Measurements from ENCODE around the gene NPPA. TPM values are rescaled to one million over a fixed set of nuclear protein-coding genes. Genes with fewer than 3 reads are reported as not detected.

The NPPA gene
- polyA plus RNA-seq, 1 of the 3 experiments (the other 2 are of a cell fraction), result not detected

DNA sequence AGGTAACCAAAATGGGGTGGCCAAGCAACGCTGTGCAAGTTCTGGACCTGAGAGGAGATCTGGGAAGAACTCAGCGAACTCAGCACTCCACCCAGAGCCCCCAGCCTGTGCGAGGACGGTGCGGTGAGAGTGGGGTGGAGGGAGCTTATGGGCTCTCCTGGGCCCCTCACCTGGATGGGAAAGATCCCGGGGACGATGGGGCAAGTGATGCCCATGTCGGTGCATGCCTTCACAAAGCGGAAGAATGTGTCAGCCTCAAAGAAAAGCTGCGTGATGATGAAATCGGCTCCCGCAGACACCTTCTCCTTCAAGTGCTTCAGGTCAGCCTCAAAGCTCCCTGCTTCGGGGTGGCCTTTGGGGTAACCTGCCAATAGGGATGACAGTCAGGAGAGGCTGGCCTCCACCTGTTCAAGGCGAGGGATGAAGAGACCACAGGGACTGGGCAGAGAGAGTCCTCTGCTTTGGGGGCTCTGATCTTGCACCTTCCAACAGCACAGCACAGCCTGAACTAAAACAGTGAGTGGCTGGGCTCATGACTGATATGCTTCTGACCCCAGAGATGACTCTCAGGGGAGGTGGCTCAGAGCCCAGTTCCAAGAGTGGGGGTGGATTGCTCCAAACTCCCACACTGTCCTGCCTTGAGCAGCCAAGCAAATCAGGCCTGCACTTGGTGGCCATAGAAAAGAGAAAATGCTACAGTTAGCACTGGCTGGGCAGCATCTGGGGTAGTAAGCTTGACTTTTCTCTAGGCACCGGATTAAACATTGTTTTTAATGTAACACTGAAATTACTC, 51.4 kb downstream of the NPPA start:
- no peaks in the 10 kb centered on the region for H3K4me1 ChIP-seq (ENCODE audit: control insufficient read depth in 1 of 2, insufficient read depth in 2 of 2, low read depth in 1 of 2, low read length in 1 of 2)
- H3K4me3 ChIP-seq (ENCODE audit: low read depth in 2 of 2, low read length in 1 of 2), result no peak overlapping the region
- no peak overlapping the region for H3K9ac ChIP-seq
- H3K27me3 ChIP-seq (ENCODE audit: insufficient read depth), result no peaks in the 10 kb centered on the region
- no peaks in the 10 kb centered on the region for H3F3A ChIP-seq (replicated peaks; ENCODE audit: insufficient read depth)
- H3K9me2 ChIP-seq, result no peaks in the 10 kb centered on the region
- no peaks in the 10 kb centered on the region for H3K79me2 ChIP-seq (ENCODE audit: insufficient read depth)
- no peak overlapping the region for H3K27ac ChIP-seq (ENCODE audit: low read depth in 2 of 2, low read length in 1 of 2)
- no peak for DNase-seq
- CTCF ChIA-PET, result interaction anchor here (2.0 to 3.9 kb wide), 2 partner anchors 10 to 42 kb away, joined by 6 to 35 read pairs; no protein-coding TSS in a partner anchor
- no peaks in the 10 kb centered on the region for H3K9me3 ChIP-seq
- no peaks in the 10 kb centered on the region for H4K20me1 ChIP-seq (ENCODE audit: insufficient read depth)
- POLR2A ChIA-PET, result interaction anchor here (1.1 to 1.2 kb wide), 2 partner anchors 7 to 12 kb away, joined by 3 to 4 read pairs; no protein-coding TSS in a partner anchor
- TF ChIP-seq, protein P1, sequence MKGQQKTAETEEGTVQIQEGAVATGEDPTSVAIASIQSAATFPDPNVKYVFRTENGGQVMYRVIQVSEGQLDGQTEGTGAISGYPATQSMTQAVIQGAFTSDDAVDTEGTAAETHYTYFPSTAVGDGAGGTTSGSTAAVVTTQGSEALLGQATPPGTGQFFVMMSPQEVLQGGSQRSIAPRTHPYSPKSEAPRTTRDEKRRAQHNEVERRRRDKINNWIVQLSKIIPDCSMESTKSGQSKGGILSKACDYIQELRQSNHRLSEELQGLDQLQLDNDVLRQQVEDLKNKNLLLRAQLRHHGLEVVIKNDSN (IDR thresholded peaks at IDR 0.05; ENCODE audit: borderline replicate concordance, low read depth), result no peak
- TF ChIP-seq MXI1 (IDR thresholded peaks at IDR 0.05; ENCODE audit: low read depth, low read length) (no peak), GATA2 (CRISPR knock-in tag; IDR thresholded peaks at IDR 0.05) (no peak), FOXM1 (IDR thresholded peaks at IDR 0.05; ENCODE audit: low read depth) (no peak), TAF1 (IDR thresholded peaks at IDR 0.05; ENCODE audit: borderline replicate concordance, low read depth, low read length) (no peak), MEF2A (IDR thresholded peaks at IDR 0.05; ENCODE audit: borderline replicate concordance, low read depth) (no peak), POLR2AphosphoS5 (IDR thresholded peaks at IDR 0.05; ENCODE audit: low read depth, low read length) (no peak), RXRA (IDR thresholded peaks at IDR 0.05; ENCODE audit: borderline replicate concordance, low read depth) (no peak), RAD21 (IDR thresholded peaks at IDR 0.05; ENCODE audit: low read length) (no peak), SMC3 (IDR thresholded peaks at IDR 0.05; ENCODE audit: low read depth, low read length) (no peak), TCF12 (IDR thresholded peaks at IDR 0.05) (no peak), RFX5 (IDR thresholded peaks at IDR 0.05; ENCODE audit: low read length) (no peak), FOXJ3 (CRISPR knock-in tag; IDR thresholded peaks at IDR 0.05) (no peak)
- TF ChIP-seq, protein P2, sequence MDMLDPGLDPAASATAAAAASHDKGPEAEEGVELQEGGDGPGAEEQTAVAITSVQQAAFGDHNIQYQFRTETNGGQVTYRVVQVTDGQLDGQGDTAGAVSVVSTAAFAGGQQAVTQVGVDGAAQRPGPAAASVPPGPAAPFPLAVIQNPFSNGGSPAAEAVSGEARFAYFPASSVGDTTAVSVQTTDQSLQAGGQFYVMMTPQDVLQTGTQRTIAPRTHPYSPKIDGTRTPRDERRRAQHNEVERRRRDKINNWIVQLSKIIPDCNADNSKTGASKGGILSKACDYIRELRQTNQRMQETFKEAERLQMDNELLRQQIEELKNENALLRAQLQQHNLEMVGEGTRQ (IDR thresholded peaks at IDR 0.05; ENCODE audit: borderline replicate concordance, low read depth, low read length), result no peak
- TF ChIP-seq, protein P3, sequence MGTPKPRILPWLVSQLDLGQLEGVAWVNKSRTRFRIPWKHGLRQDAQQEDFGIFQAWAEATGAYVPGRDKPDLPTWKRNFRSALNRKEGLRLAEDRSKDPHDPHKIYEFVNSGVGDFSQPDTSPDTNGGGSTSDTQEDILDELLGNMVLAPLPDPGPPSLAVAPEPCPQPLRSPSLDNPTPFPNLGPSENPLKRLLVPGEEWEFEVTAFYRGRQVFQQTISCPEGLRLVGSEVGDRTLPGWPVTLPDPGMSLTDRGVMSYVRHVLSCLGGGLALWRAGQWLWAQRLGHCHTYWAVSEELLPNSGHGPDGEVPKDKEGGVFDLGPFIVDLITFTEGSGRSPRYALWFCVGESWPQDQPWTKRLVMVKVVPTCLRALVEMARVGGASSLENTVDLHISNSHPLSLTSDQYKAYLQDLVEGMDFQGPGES (IDR thresholded peaks at IDR 0.05; ENCODE audit: low read depth, low read length), result no peak
- TF ChIP-seq, protein P4, sequence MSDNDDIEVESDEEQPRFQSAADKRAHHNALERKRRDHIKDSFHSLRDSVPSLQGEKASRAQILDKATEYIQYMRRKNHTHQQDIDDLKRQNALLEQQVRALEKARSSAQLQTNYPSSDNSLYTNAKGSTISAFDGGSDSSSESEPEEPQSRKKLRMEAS (IDR thresholded peaks at IDR 0.05; ENCODE audit: low read depth), result no peak
- TF ChIP-seq, protein P5, sequence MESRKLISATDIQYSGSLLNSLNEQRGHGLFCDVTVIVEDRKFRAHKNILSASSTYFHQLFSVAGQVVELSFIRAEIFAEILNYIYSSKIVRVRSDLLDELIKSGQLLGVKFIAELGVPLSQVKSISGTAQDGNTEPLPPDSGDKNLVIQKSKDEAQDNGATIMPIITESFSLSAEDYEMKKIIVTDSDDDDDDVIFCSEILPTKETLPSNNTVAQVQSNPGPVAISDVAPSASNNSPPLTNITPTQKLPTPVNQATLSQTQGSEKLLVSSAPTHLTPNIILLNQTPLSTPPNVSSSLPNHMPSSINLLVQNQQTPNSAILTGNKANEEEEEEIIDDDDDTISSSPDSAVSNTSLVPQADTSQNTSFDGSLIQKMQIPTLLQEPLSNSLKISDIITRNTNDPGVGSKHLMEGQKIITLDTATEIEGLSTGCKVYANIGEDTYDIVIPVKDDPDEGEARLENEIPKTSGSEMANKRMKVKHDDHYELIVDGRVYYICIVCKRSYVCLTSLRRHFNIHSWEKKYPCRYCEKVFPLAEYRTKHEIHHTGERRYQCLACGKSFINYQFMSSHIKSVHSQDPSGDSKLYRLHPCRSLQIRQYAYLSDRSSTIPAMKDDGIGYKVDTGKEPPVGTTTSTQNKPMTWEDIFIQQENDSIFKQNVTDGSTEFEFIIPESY (IDR thresholded peaks at IDR 0.05; ENCODE audit: borderline replicate concordance, low read depth), result no peak
- TF ChIP-seq, protein P6, sequence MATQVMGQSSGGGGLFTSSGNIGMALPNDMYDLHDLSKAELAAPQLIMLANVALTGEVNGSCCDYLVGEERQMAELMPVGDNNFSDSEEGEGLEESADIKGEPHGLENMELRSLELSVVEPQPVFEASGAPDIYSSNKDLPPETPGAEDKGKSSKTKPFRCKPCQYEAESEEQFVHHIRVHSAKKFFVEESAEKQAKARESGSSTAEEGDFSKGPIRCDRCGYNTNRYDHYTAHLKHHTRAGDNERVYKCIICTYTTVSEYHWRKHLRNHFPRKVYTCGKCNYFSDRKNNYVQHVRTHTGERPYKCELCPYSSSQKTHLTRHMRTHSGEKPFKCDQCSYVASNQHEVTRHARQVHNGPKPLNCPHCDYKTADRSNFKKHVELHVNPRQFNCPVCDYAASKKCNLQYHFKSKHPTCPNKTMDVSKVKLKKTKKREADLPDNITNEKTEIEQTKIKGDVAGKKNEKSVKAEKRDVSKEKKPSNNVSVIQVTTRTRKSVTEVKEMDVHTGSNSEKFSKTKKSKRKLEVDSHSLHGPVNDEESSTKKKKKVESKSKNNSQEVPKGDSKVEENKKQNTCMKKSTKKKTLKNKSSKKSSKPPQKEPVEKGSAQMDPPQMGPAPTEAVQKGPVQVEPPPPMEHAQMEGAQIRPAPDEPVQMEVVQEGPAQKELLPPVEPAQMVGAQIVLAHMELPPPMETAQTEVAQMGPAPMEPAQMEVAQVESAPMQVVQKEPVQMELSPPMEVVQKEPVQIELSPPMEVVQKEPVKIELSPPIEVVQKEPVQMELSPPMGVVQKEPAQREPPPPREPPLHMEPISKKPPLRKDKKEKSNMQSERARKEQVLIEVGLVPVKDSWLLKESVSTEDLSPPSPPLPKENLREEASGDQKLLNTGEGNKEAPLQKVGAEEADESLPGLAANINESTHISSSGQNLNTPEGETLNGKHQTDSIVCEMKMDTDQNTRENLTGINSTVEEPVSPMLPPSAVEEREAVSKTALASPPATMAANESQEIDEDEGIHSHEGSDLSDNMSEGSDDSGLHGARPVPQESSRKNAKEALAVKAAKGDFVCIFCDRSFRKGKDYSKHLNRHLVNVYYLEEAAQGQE (IDR thresholded peaks at IDR 0.05; ENCODE audit: low read depth, low read length), result no peak
- H2AFZ ChIP-seq (ENCODE audit: low read depth), result no peak overlapping the region
- H3K36me3 ChIP-seq (replicated peaks in 1 of 2; ENCODE audit: control insufficient read depth in 1 of 2, insufficient read depth in 2 of 2, low read length in 1 of 2), result peaks cover 0 to 32% of the 10 kb centered on the region in 2 experiments
- H3K4me2 ChIP-seq, result no peak overlapping the region
- WGBS (ENCODE audit: low lambda C conversion rate), result 95% methylated on average over 11 of the region's 15 CpGs

All from SK-N-SH (cell line).